ENCODE measurements around the gene LIPA.
"Not testable (repeated sequence)": the region's sequence is repeated elsewhere in the genome, so short reads cannot be mapped to it uniquely, and the experiment has no call there.

LIPA gene

GRCh38 chr10:89251409-89252224 is at the start of gene LIPA:
Gene LIPA, minus strand, starts transcription at chr10:89251775. Its CDS starts 4,127 bp downstream, at chr10:89247648.
- peak; percentile 86 to 94 for DNase-seq (ENCODE audit: low read depth in 2 of 2, low spot score in 1 of 2)

- DNase-seq (ENCODE audit: low read depth in 2 of 2, low spot score in 1 of 2), result no peak
Observed at GRCh38 chr10:89301232-89301631, 49.7 kb upstream of the LIPA start.

GRCh38 chr10:89299031-89299430 is 47.5 kb upstream of the LIPA start:
- DNase-seq (ENCODE audit: low read depth in 2 of 2, low spot score in 1 of 2), result no peak

GRCh38 chr10:89297791-89298190 is 46.2 kb upstream of the LIPA start:
- no peak for DNase-seq (ENCODE audit: low read depth in 2 of 2, low spot score in 1 of 2)

GRCh38 chr10:89297356-89297755 is 45.8 kb upstream of the LIPA start:
- DNase-seq (ENCODE audit: low read depth in 2 of 2, low spot score in 1 of 2), result no peak

- DNase-seq (ENCODE audit: low read depth in 2 of 2, low spot score in 1 of 2), result no peak
Observed at GRCh38 chr10:89296220-89296648, 44.7 kb upstream of the LIPA start.

- no peak for DNase-seq (ENCODE audit: low read depth in 2 of 2, low spot score in 1 of 2)
Observed at GRCh38 chr10:89295597-89295996, 44.0 kb upstream of the LIPA start.

GRCh38 chr10:89294721-89295239 is 43.2 kb upstream of the LIPA start:
- no peak for DNase-seq (ENCODE audit: low read depth in 2 of 2, low spot score in 1 of 2)

- DNase-seq (ENCODE audit: low read depth in 2 of 2, low spot score in 1 of 2), result not testable (repeated sequence)
Observed at GRCh38 chr10:89285303-89285702, 33.7 kb upstream of the LIPA start.

GRCh38 chr10:89284711-89285110 is 33.1 kb upstream of the LIPA start:
- not testable (repeated sequence) for DNase-seq (ENCODE audit: low read depth in 2 of 2, low spot score in 1 of 2)

- no peak for DNase-seq (ENCODE audit: low read depth in 2 of 2, low spot score in 1 of 2)
Observed at GRCh38 chr10:89283936-89284475, 32.4 kb upstream of the LIPA start.

- no peak for DNase-seq (ENCODE audit: low read depth in 2 of 2, low spot score in 1 of 2)
Observed at GRCh38 chr10:89283025-89283935, 31.7 kb upstream of the LIPA start.

GRCh38 chr10:89281606-89282395 is 30.2 kb upstream of the LIPA start:
- no peak for DNase-seq (ENCODE audit: low read depth in 2 of 2, low spot score in 1 of 2)

GRCh38 chr10:89280508-89280907 is 28.9 kb upstream of the LIPA start:
- no peak for DNase-seq (ENCODE audit: low read depth in 2 of 2, low spot score in 1 of 2)

- no peak for DNase-seq (ENCODE audit: low read depth in 2 of 2, low spot score in 1 of 2)
Observed at GRCh38 chr10:89279421-89279869, 27.9 kb upstream of the LIPA start.

GRCh38 chr10:89278900-89279392 is 27.4 kb upstream of the LIPA start:
- DNase-seq (ENCODE audit: low read depth in 2 of 2, low spot score in 1 of 2), result no peak

- DNase-seq (ENCODE audit: low read depth in 2 of 2, low spot score in 1 of 2), result no peak
Observed at GRCh38 chr10:89278034-89278535, 26.5 kb upstream of the LIPA start.

GRCh38 chr10:89275383-89275782 is 23.8 kb upstream of the LIPA start:
- DNase-seq (ENCODE audit: low read depth in 2 of 2, low spot score in 1 of 2), result no peak

- no peak for DNase-seq (ENCODE audit: low read depth in 2 of 2, low spot score in 1 of 2)
Observed at GRCh38 chr10:89274928-89275327, 23.4 kb upstream of the LIPA start.

GRCh38 chr10:89273680-89274079 is 22.1 kb upstream of the LIPA start:
- no peak for DNase-seq (ENCODE audit: low read depth in 2 of 2, low spot score in 1 of 2)
